ENCODE measurements around the gene RAP1GAP.
"Not testable (repeated sequence)": the region's sequence is repeated elsewhere in the genome, so short reads cannot be mapped to it uniquely, and the experiment has no call there.

Gene RAP1GAP

DNA sequence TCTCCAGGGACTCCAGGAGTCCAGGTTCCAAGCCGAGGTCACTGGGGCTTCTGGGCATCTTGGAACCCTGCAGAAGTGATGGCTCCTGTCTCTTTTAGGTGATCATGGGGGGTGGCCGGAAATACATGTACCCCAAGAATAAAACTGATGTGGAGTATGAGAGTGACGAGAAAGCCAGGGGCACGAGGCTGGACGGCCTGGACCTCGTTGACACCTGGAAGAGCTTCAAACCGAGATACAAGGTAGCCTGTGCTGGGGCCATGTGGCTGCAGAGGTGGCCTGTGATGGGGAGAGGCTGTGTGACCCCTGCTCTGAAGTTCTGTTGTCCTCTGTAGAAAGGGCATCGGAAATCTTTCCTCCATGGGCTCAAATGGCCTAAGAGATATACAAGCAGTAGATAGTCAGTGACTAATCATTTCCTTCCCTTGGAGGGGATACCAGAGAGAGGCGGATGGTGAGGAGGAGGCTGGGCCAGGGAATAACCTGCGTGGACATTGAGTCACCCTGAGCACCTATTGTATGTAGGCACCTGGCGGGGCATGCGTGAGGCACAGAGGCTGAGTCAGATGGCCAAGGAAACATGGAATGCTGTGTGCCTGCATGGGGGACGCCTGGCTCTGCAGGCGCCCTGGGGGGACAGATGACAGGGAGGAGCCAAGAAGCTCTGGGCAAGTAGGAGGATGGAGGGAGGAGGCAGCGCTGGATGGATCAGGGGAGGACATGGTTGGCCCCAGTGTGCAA, 101.0 kb downstream of the RAP1GAP start:
- Mint-ChIP-seq H3K4me3 (no peak overlapping the region), H3K27me3 (peaks cover 10% of the 10 kb centered on the region), H3K4me1 (ENCODE audit: low read depth) (no peaks in the 10 kb centered on the region), H3K27ac (no peak overlapping the region), H3K9me3 (no peaks in the 10 kb centered on the region), H3K36me3 (ENCODE audit: low read depth) (no peaks in the 10 kb centered on the region)

DNA sequence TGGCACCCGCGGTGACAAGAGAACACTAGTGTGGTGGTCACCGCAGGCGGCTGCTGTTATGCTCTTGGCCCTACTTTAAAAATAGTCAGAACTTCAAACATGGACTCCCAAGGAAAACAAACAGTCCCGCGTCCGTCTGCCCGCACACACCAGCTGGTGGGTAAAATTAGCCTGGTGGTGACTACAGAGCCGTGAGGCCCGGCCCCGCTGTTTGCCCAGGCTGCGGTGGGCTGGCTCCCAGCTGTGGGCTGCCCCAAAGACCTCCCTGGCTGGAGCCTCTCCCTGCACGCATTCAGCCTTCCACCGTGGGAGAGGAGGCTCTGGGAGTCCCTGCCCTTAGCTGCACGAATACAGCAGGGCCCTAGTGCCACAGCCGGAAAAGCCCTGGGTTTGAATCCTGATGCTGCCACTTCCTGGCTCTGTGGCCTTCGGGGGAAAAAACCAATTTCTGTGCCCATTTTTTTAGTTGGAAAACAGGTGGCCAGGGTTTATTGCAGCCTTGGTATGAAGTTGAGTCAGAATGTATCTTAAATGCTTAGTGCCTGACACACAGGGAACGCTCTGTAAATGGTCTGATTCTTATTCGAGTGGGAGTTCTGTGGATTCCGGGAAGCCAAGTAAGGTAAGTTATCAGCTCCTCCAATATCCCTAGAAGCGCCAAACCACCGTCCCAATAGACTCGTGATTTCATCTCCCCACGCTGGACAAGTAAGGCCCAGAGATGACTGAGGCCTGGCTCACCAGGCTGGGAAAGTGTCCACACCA, 101.7 kb downstream of the RAP1GAP start:
- Mint-ChIP-seq H3K27ac (no peak overlapping the region), H3K4me3 (no peak overlapping the region), H3K4me1 (ENCODE audit: low read depth) (no peaks in the 10 kb centered on the region), H3K27me3 (peaks cover 3% of the 10 kb centered on the region), H3K9me3 (no peaks in the 10 kb centered on the region), H3K36me3 (ENCODE audit: low read depth) (no peaks in the 10 kb centered on the region)

DNA sequence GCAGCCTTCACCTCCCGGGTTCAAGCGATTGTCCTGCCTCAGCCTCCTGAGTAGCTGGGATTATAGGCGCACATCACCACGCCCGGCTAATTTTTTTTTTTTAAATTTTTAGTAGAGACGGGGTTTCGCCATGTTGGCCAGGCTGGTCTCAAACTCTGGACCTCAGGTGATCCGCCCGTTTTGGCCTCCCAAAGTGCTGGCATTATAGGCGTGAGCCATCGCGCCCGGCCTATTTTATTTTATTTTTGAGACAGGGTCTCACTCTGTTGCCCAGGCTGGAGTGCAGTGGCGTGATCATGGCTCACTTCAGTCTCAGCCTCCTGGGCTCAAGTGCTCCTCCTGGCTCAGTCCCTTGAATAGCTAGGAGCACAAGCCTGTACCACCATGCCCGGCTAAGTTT, 102.8 kb downstream of the RAP1GAP start:
- H3K27ac Mint-ChIP-seq; H3K9me3 Mint-ChIP-seq; H3K27me3 Mint-ChIP-seq; H3K36me3 Mint-ChIP-seq (ENCODE audit: low read depth); H3K4me1 Mint-ChIP-seq (ENCODE audit: low read depth); H3K4me3 Mint-ChIP-seq: not testable (repeated sequence)

DNA sequence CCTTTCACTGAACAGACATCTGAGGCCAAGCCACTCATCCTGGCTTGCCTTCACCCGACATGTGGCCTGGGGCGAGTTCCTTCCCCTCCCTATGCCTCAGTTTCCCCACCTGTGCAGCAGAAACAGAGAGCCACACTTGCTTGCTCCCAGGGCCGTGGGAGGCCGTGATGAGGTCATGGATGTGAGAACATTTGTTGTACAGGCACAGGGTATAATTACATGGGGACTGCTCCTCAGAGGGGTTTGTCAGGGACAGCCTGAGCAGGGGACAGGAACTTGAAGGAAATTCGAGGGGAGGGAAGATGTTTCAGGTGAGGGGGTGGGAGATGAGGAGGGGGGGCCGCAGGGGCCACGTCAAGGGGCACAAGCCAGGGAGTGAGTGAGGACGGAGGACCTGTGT, 103.9 kb downstream of the RAP1GAP start:
- Mint-ChIP-seq H3K4me3 (no peak overlapping the region), H3K27me3 (no peaks in the 10 kb centered on the region), H3K36me3 (ENCODE audit: low read depth) (no peaks in the 10 kb centered on the region), H3K27ac (no peak overlapping the region), H3K4me1 (ENCODE audit: low read depth) (no peaks in the 10 kb centered on the region), H3K9me3 (no peaks in the 10 kb centered on the region)

DNA sequence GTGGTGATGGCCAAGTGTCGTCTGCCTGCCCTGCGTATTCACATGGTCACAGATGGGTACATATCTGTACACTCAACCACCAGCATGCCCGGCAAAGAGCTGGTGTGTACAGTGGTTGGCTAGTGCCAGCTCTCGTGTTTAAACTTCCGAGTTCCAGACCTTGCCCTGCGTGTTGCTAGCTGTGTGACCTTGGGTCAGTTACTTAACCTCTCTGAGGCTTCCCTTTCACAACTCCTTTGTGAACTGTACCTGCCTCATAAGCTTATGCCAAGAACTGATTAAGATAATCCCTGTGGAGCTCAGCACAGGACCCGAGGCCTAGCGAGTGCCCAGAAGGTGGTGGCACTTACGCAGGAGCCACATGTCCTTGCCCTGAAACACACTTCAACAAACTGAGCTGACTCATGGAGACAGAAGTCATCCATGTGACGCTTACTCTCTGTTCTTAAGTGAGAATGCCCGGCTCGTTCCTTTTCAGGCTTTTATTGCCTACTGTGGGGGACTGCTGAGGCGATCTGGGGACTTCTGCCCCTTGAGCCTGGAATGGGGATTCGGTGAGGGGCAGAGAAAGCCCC, 104.5 kb downstream of the RAP1GAP start:
- Mint-ChIP-seq H3K36me3 (ENCODE audit: low read depth) (no peaks in the 10 kb centered on the region), H3K4me1 (ENCODE audit: low read depth) (no peaks in the 10 kb centered on the region), H3K9me3 (no peaks in the 10 kb centered on the region), H3K27ac (no peak overlapping the region), H3K27me3 (peaks cover 1% of the 10 kb centered on the region), H3K4me3 (no peak overlapping the region)

DNA sequence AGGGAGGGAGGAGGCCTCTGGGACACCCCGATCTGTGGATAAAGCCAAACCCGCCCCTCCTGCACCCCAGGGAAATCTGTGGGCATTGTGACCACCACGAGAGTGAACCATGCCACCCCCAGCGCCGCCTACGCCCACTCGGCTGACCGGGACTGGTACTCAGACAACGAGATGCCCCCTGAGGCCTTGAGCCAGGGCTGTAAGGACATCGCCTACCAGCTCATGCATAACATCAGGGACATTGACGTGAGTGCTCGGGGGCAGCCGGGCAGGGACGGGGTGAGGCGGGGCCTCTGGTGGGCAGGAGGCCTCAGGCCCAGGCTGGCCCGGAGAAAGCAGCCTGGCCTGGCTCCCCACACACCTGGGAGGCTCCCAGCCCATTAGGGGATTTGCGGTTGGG, 105.2 kb downstream of the RAP1GAP start:
- Mint-ChIP-seq H3K27ac (no peak overlapping the region), H3K4me1 (ENCODE audit: low read depth) (no peaks in the 10 kb centered on the region), H3K9me3 (no peaks in the 10 kb centered on the region), H3K27me3 (peaks cover 6% of the 10 kb centered on the region), H3K36me3 (ENCODE audit: low read depth) (no peaks in the 10 kb centered on the region), H3K4me3 (no peak overlapping the region)

DNA sequence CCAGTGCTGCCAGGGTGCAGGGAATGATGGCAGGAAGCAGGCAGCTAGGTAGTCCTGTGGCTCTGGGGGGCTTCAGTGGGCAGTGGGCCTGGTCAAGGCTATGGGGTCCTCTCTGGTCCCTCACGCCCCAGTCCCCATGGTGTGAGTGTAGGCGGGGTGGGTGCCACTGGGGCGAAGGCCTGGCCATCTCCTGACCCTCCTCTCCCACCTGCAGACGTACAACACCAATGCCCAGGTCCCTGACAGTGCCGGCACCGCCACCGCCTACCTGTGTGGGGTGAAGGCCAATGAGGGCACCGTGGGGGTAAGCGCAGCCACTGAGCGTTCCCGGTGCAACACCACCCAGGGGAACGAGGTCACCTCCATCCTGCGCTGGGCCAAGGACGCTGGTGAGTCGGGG, 106.3 kb downstream of the RAP1GAP start:
- Mint-ChIP-seq H3K27me3 (peaks cover 6% of the 10 kb centered on the region), H3K9me3 (no peaks in the 10 kb centered on the region), H3K4me1 (ENCODE audit: low read depth) (no peaks in the 10 kb centered on the region), H3K36me3 (ENCODE audit: low read depth) (no peaks in the 10 kb centered on the region), H3K27ac (no peak overlapping the region), H3K4me3 (no peak overlapping the region)

DNA sequence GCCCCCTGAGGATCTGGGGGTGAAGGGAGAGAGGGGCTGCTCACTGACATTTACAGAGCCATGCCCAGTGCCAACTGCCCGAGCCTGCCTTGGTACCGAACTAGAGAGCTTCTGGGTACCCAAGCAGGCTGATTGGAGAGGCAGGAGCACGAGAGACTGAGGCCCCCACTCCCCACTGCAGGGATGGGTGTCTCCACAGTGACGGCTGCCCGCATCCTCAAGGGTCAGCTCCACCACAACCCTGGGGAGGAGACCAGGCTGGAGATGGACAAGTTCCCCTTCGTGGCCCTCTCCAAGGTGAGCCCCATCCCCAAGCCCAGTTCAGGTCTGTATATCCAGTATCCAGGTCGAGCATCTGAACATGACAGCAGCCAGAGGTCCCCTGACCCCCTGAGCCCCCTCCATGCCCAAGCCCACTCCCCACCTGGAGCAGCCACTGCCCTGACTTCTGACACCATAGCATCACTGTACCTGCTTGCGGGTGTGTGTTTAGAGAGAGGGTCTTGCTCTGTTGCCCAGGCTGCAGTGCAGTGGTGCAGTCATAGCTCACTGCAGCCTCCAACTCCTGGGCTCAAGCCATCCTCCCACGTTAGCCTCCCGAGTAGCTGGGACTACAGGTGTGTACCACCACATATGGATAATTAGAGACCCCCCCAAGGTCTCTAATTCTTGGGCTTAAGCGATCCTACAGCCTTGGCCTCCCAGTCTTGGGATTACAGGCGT, 108.1 kb downstream of the RAP1GAP start:
- Mint-ChIP-seq H3K4me1 (ENCODE audit: low read depth) (no peaks in the 10 kb centered on the region), H3K27ac (no peak overlapping the region), H3K27me3 (peaks cover 14% of the 10 kb centered on the region), H3K36me3 (ENCODE audit: low read depth) (no peaks in the 10 kb centered on the region), H3K9me3 (no peaks in the 10 kb centered on the region), H3K4me3 (no peak overlapping the region)

DNA sequence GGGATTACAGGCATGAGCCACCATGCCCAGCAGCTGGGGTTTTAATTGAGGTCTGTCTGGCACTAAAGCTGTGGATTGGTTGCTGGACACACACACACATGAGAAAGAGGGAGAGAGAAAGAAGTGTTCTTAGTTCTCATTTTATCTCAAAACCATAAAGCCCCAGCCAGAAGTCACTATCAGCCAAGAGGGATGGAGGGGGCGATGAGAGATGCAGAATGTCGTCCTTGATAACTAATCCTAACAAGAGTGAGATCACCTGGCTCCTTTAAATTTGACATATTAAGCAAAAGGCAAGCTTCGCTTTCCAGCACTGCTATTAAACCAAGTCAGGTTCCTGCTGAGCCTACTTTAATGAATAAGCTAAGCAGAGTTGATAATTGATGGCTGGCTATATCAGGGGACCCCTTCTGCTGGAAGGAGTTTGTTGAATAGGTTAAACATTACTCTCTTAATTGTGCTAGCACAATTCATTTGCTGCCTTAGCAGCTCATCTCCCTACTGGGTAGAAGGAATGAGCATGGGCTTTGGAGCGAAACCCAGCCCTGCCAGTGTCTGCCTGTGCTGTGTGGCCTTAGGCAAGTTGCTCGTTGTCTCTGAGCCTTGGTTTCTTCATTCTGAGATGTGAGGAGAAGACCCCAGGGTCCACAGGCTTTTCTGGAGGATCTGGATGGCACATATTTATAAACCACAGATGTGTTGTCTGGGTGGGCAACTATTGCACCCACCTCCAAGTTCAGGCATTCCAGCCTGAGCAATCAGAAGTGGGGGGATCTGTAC, 109.2 kb downstream of the RAP1GAP start:
- Mint-ChIP-seq H3K27ac (no peak overlapping the region), H3K9me3 (no peaks in the 10 kb centered on the region), H3K4me1 (ENCODE audit: low read depth) (no peaks in the 10 kb centered on the region), H3K27me3 (peaks cover 17% of the 10 kb centered on the region), H3K36me3 (ENCODE audit: low read depth) (no peaks in the 10 kb centered on the region), H3K4me3 (no peak overlapping the region)

DNA sequence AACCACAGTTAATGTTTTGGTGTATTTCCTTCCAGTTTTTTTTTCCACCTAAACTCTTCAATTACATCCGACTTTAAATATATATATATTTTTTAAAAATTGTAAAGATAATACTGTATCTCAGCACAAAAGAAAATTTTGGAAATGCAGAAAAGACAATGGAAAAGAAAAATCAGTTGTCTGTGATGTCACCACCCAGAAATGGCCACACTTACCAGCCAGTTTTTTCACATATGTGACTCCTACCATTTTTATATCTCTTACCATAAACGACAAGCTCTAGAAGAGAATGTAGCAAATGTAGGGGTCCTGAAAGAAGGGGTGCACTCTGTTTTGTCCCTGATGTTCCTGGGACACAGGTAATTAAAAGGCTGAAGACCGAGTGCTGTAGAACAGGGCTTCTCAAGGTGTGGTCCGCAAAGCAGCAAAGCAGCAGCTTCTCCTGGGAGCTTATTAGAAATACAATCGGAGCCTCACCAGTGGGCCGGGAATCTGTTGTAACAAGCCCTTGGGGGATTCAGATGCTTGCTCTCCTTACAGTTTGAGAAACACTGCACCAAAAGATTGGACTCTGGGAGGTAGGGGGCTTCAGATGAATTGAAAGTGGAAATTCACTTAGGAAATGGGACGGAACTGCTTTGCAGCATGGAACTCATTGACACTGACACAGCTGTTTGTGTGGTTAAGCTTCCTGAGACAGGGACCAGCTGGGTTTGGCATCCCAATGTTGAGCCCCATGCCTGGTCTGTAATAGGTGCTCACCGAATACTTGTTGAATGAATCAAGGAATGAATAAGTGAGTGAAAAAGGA, 115.8 kb downstream of the RAP1GAP start:
- Mint-ChIP-seq H3K27ac (no peak overlapping the region), H3K4me1 (ENCODE audit: low read depth) (no peaks in the 10 kb centered on the region), H3K4me3 (no peak overlapping the region), H3K9me3 (no peaks in the 10 kb centered on the region), H3K36me3 (ENCODE audit: low read depth) (no peaks in the 10 kb centered on the region), H3K27me3 (peaks cover 39% of the 10 kb centered on the region)

DNA sequence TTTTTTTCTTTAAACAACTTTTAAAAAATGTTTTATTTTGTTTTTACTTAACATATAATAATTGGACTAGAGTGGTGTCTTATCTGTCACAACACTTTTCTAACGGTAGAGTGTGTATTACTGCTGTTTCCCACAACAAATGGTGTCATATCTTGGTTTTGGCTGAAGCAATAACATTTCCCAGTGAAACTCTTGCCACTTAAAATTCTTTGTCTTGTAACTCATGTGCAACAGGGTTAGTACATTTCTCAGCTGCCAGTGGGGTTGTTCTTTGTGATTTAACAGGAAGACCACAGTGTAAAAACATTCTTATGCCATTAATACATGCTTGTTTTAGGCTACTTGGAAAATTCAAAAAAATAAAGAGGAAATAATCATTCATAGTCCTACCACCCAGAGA, 116.4 kb downstream of the RAP1GAP start:
- no peaks in the 10 kb centered on the region for H3K4me1 Mint-ChIP-seq (ENCODE audit: low read depth)
- no peak overlapping the region for H3K27ac Mint-ChIP-seq
- H3K27me3 Mint-ChIP-seq: peaks cover 39% of the 10 kb centered on the region
- H3K4me3 Mint-ChIP-seq: no peak overlapping the region
- H3K36me3 Mint-ChIP-seq (ENCODE audit: low read depth): no peaks in the 10 kb centered on the region
- H3K9me3 Mint-ChIP-seq: no peaks in the 10 kb centered on the region

DNA sequence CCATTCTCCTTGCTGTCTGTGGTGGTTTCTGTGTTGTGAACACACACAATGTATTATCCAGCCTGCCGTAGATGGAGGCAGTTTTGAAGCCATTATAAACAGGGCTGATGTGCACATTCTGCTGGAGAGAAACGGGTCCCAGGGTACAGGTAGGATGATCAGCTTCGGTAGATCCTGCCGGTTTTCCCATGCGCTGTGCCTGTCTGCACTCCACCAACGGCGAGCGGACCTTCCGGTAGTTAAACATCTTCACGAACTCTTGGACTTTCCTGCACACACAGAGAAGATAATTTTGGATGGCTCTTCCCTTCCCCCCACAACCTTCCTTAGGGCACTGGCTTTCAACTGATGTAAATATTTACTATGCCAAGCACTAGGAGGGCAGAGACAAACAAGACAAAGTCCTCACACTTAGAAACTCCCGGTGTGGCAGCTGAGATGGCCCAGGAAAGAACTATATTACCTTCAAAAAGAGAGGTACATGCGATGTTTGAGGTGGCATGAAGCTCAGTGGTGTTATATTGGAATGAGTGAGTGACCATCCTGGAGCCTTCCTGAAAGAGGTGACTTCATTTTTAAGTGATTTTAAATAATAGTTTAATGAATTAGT, 118.2 kb downstream of the RAP1GAP start:
- H3K36me3 Mint-ChIP-seq (ENCODE audit: low read depth): no peaks in the 10 kb centered on the region
- H3K27ac Mint-ChIP-seq: no peak overlapping the region
- no peaks in the 10 kb centered on the region for H3K9me3 Mint-ChIP-seq
- H3K27me3 Mint-ChIP-seq: peaks cover 30% of the 10 kb centered on the region
- no peak overlapping the region for H3K4me3 Mint-ChIP-seq
- no peaks in the 10 kb centered on the region for H3K4me1 Mint-ChIP-seq (ENCODE audit: low read depth)

DNA sequence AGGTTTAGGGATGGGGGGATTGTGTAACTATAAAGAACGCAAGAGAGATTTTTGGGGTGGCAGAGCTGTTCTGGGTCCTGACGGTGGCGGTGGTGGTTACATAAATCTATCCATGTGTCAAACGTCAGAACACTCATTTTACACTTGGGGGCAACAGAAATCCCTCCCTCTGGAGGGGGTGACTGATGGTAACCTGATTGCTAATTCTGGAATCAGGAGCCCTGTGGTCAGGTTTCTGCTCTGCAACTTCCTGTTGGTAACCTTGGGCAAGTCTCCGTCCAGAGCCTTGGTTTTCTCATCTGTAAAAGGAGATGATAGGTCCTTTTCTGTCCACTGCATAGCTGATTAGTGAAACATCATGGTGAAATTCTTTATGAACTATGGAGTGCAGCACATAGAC, 119.1 kb downstream of the RAP1GAP start:
- H3K9me3 Mint-ChIP-seq: no peaks in the 10 kb centered on the region
- H3K27ac Mint-ChIP-seq: no peak overlapping the region
- H3K4me1 Mint-ChIP-seq (ENCODE audit: low read depth): no peaks in the 10 kb centered on the region
- H3K27me3 Mint-ChIP-seq: peaks cover 29% of the 10 kb centered on the region
- no peak overlapping the region for H3K4me3 Mint-ChIP-seq
- H3K36me3 Mint-ChIP-seq (ENCODE audit: low read depth): no peaks in the 10 kb centered on the region
